HG03045 (cell line): ENCODE data around the gene KANTR.

Experiments used
- ATAC-seq: cut with Tn5 transposase; IDR thresholded peaks from one replicate; pipeline ENCODE4 v1.9.1; 2021; ENCODE audit warnings: mild to moderate bottlenecking, moderate library complexity; ENCODE audit not compliant: unreplicated experiment

Gene KANTR, protein sequence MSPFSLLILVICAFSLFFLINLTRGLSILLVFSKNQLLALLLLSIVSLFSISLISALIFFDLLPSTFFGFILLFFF

DNA sequence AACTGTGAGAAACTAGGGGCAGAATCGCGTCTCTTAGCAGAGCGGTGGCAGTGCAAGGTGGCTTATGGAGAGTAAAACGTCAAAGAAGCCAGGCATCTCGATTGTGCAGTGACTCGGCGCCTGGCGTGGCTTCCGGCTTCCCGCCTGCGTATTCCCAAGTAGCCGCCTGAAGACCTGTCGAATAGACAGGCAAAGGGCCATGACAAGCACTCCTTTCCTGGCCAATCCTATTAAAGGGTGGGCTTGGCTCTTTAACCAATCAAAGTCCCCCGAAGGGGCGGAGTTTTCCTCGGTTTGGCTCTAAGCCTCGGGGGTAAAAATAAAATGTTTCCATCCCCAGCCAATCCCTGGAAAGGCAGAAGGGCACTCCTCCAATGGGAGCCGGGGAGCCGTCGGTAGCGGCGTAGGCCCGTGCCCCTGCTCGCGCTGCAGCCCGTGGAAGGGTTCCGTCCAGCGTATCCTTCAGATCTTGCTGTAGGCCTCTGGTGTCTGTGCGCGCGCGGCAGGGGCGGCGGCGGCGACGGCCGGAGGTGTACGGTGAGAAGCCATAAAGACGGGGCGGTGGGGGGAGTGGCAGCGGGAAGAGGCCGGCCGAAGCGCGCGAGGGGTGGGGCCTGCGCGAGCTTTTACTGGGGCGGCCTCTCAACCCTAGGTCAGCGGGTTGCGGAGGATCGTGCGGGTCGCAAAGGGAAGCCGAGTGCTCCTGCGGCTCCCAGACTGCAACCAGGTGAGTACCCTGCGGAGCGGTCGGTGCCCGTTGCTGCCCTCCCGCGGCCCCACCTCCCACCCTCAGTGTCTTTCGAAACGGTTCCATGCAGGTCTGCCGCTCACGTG, at the start of gene KANTR:
Gene KANTR, plus strand, starts transcription at position 395 of the 834 bp plus-strand sequence. CDS start 30,131 bp downstream, outside the sequence.
- peak; percentile 89 for ATAC-seq

DNA sequence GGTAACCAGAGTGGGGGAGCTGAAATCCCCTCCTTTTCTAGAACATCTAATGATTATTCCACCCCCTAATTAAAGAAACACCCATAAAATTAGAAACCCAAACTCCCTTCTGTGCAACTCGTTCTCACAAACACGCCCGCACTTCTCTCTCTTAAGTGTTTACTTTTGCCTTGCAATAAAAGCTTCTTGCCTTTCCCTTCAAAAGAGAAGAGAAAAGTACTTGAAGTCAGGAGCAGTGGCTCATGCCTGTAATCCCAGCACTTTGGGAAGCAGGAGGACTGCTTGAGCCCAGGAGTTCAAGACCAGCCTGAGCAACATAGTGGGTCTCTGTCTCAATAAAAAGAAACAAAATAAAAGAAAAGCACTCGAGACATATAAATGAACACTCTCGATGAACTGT, 48.9 kb upstream of the KANTR start:
- no peak for ATAC-seq

DNA sequence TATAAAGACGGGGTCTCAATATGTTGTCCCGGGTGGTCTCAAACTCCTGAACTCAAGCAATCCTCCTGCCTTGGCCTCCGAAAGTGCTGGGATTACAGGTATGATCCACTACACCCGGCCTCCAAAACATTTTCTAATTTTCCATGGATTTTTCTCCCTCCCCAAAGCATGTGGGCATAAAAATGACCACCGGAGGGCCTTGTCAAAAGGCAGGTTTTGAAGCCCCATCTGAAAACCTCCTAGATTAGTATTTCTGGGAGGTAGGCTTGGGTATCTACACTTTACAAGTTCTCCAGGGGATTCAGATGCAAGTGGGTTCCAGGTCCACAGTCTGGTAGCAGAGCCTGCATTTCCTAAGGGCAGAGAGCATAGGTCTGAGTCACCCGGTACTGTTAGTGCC, 46.7 kb upstream of the KANTR start:
- no peak for ATAC-seq

DNA sequence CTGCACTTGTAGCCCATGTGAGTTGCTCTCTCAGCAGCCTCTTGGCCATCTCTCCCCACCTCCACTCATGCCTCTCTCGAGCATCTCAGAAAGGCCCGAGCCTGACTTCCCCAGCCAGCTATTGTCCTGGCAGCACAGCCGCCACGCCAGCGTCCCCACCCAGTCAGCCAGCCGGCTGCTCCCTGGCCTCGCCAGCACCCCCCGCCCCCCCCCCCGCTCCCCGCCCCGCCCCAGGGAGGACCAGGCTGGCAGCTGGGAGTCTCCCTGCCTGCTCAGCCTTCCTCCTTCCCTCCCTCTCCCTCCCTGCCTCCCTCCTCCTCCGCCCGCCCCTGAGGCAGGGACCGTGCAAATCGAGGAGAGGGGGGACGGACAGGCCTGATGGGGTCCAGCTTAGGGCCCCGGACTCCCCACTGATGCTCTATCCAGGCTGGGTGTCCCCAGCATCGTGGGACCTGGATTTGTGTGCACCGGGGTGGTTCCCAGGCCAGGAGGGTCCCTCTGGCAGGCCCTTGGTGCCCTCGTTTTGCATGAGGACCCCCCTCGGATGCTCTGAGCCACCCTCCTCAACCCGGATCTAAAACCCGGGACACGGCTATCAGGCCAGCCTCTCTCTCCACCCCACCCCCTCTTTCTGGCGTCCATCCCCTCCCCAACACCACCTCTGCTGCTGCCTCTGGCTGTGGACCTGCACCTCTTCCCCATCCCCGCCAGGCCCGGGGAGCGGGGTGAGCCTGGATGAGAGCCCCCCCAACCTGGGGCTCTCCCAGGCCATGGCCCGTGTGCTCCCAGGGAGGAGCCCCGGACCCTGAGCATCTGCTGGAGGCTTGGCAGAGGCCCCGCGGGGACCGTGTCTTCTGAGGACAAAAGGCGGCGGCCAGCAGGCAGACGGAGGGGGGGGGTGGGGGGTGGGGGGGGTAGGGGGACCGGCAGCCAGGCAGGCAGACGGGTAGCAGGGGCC, 45.5 kb upstream of the KANTR start, which contains the start of gene GPR173:
Gene GPR173, plus strand, starts transcription at position 621 of the 958 bp plus-strand sequence. CDS start 27,833 bp downstream, outside the sequence.
- no peak for ATAC-seq

DNA sequence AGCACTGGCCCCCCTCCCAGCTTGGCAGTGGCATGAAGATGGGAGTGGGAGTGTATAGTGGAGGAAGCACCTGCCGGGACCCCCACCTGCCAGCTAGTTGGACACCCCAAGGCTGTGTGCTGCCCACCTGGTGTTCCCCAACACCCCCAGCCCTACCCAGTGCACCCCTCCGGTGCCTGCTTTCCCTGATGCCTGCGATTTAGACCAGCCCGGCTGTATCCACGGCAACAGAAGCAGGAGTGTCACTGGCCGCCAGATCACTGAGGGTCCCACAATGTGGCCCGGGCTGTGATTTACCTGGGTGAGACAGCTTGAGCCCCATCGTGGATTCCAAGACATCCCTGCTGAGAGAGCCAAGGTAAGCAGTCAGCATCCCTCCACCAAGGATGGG, 44.8 kb upstream of the KANTR start:
- no peak for ATAC-seq

DNA sequence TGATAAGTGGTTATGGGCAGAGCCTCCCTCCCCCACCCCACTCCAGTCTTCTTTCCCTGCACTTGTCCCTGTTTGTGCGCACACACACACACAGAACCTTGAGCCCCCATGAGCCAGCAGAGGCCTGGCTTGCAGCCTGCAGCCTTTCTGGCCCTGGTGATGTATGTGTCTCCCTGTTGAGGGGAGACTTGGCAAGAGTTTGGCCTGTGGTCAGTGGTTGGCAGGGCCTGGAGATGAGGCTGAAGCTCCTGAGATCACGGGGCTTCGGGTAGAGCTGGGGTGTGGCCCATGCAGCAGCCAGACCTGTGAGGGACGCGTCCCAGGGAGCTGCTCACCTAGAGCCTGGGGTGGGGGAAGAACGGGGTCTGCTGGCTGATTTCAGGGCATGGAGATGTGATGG, 43.1 kb upstream of the KANTR start:
- no peak for ATAC-seq

DNA sequence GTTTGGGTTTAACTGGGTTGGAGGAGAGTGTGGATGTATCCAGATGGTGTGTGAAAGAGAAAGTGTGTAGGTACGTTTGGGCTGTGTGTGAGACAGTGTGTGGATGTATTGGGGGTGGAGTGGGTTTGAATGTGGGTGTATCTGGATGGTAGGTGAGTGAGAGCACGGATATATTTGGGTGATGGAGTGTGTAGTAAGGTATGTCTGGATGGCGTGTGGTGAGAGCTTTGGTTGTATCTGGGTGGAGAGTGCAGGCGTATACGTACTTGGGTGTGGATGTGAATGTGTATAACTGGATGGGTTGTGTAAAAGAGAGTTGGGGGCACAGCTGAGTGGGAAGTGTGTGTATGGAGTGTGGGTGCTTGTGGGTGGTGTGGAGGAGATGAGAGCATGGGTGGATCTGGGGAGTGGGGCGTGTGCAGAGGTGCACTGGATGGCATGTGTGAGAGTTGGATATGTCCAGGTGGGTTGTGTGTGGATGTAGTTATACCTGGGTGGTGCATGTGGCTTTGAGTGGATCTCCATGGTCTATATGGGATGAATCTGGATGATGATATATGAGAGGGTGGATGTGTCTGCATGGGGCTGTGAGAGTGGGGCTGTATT, 38.6 kb upstream of the KANTR start:
- no peak for ATAC-seq

DNA sequence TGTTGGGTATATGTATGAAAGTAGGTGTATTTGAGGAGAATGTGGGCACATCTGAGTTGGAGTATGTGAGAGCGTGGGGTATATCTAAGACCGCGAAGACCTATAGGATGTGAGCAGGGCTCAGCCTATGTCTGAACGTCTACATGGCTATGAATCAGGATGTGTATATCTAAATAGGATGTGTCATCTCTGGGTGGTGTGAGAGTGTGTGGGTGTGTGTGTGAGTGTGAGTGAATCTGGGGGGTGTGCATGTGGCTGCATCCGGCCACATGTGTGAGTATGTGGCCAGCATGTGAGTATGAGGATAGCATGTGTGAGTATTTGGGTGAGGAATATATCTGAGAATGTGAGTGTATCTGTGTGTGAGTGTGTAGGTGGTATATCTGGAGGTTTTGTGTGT, 37.6 kb upstream of the KANTR start:
- ATAC-seq: no peak

DNA sequence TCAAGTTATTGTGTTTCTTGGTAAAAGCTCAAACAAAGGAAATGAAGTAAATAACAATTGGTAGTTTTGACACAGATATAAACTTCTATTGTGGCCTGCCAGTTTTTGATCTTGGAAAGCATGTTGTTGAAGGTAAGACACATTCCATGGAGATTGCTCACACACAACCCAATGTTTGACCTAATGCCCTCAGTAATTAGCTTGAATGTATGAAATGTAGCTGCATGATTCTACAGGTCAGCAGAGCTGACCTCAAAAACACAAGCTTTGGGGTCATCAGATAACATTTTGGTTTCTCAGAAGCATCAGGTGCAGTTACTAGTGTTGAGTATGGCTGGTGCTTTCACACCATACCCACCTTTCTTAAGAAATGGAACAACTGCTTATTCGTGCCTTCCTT, 28.8 kb upstream of the KANTR start:
- no peak for ATAC-seq

DNA sequence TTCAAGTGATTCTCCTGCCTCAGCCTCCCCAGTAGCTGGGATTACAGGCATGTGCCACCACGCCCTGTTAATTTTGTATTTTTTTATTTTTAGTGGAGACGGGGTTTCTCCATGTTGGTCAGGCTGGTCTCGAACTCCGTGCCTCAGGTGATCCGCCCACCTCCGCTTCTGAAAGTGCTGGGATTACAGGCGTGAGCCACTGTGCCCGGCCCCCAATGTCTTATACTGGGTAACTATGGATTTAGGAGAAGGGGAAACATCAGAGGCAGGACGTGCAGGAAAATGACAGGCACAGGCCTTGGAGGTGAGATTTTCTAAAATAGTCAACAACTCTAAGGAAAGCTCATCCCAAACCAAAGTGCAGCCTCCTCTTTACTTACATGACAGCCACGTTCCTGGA, 22.9 kb upstream of the KANTR start:
- ATAC-seq: no peak

DNA sequence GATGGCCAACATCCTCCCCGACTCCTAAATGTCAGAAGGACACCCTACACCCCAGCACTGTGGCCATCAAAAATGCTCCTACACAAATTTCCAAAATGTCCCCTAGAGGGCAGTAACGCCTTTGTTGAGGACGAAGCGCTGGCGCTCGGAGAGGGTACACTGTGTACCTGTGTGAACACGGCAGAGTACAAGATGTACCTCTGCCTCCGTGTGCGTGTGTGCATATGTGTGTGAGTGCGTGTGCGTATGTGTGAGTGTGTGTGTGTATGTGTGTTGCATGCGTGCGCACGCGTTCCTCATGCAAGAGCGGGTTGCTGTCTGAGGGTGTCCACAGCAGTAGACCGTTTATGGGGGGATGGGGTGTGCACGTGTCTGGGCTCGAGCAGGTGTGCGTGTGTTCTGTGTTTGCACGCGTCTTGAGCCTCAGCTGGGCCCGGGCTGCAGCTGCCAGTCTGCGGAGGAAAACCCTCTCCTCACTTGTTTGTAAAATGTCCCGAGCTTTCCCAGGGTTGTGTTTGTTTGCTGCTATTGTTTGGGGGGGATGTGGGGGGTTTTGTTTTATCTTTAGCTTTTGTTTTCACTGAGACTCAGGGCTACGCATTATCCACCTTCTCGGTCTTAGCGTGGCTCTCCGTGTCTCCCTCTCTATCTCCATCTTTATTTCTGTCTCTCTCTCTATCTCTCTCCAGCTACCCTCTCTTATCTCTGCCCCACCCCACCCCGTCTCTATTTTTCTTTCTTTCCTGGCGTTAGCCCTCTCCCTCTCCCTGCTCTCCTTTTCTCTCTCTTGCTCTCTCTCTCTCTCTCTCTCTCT, 22.1 kb upstream of the KANTR start:
- ATAC-seq: peak; percentile 91

DNA sequence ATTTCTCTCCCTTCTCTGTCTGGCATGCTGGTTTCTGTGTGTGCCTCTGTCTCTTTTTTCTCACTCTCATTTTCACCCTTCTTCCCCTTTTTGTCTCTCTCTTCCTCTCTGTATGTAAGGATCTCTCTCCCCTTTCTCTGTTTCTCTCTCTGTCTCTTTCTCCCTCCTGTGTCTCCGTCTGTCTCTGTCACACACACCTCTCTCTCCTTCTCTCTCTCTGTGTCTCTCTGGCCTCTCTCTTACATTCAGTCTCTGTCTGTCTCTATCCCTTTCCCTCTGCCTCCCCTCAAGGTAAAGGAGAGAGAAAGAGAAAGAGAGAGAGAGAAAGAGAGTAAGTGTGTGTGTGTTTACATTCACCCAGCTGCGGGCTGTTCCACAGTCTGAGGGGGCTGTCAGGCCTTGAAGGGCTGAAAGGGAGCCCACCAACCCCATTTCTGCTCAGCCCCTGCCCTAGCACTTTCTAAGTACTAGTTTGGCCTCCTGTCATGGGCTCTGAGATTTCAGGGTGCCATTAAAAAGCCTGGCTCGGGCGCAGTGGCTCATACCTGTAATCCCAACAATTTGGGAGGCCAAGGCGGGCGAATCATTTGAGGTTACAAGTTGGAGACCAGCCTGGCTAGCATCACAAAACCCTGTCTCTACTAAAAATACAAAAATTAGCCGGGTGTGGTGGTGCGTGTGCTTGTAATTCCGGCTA, 21.4 kb upstream of the KANTR start:
- no peak for ATAC-seq

DNA sequence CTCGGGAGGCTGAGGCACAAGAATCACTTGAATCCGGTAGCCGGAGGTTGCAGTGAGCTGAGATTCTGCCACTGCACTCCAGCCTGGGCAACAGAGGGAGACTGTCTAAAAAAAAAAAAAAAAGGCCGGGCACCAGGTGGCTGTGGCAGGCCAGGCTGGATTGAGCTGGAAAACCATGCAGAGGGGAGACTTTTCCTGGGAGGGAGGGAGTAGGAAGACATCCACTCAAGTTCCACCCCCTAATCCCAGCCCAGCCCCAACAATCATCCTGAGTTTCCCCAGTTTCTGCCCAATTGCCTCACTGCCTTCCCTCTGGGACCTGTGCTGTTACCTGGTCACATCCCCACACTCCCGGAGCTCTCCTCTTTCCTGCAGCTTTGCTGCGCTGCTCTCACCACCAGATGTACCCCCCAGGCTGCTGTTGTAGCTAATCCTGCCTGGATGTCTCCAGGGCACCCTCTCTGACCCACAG, 20.8 kb upstream of the KANTR start:
- ATAC-seq: no peak

DNA sequence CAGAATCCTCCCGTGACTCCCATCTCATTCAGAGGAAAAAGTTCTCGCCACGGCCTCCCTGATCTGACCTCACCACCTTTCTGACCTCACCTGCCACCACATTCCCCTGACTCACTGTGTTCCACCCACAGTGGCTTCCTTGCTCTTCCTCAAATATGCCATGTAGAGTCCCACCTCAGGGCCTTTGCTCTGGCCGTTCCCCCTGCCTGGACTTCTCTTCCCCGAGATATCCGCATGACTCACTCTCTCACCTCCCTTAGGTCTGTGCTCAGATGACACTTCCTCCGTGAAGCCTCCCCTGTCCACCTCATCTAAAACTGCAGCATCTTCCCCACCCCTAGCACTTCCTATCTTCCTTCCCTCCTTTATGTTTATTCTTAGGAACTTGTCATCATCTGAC, 18.9 kb upstream of the KANTR start:
- no peak for ATAC-seq

DNA sequence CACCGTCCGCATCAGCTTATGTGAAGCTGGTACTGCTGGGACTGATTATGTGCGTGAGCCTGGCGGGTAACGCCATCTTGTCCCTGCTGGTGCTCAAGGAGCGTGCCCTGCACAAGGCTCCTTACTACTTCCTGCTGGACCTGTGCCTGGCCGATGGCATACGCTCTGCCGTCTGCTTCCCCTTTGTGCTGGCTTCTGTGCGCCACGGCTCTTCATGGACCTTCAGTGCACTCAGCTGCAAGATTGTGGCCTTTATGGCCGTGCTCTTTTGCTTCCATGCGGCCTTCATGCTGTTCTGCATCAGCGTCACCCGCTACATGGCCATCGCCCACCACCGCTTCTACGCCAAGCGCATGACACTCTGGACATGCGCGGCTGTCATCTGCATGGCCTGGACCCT, 17.3 kb upstream of the KANTR start:
- no peak for ATAC-seq

DNA sequence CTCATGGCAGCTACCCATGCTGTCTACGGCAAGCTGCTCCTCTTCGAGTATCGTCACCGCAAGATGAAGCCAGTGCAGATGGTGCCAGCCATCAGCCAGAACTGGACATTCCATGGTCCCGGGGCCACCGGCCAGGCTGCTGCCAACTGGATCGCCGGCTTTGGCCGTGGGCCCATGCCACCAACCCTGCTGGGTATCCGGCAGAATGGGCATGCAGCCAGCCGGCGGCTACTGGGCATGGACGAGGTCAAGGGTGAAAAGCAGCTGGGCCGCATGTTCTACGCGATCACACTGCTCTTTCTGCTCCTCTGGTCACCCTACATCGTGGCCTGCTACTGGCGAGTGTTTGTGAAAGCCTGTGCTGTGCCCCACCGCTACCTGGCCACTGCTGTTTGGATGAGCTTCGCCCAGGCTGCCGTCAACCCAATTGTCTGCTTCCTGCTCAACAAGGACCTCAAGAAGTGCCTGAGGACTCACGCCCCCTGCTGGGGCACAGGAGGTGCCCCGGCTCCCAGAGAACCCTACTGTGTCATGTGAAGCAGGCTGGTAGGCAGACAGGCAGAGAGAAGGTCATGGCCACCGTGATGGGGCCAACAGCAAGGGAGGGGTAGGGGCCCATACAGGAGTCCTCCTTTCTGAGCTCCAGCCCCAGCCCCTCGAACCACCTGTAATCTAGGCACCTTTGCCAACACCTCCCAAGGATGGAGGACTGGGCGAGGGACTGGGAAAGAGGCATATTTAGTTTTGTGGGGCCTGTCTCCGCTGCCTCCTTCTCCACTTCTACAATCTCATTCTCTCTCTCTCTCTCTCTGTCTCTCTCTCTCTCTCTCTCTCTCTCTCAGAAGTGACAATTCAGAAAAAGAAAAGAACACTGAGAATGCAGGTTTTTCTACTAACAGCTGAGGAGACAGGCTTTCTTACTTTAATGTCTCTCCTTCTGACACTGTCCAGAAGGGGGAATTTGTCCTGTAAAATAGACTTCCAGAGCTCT, 16.4 kb upstream of the KANTR start:
- no peak for ATAC-seq

DNA sequence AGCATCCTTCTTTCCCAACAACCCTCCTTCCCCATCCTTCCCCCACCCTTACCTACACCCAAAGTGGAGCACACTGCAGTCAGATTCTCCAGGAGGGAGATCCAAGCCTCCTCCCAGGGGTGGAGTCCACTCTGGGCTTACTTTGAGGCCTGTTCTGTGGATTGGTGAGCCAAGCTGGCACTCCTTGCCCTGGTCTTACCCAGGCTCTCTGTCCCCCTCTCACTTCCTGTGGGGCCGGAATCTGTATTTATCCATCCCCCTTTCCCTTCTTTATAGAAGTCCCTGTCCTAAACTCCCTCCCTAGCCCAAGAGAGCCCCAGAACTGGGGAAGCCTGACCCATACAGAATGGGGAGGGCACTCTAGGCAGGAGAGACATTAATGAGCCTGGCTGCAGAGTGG, 15.0 kb upstream of the KANTR start:
- no peak for ATAC-seq
